Measurements from ENCODE around the gene KCNMB1. TPM values are rescaled to one million over a fixed set of nuclear protein-coding genes. Genes with fewer than 3 reads are reported as not detected.
A peak's percentile ranks its signal among the peaks of the same experiment; 100 is the strongest.

The KCNMB1 gene
- total RNA-seq, 1 donor from 2014 or later: 0.20 TPM

DNA sequence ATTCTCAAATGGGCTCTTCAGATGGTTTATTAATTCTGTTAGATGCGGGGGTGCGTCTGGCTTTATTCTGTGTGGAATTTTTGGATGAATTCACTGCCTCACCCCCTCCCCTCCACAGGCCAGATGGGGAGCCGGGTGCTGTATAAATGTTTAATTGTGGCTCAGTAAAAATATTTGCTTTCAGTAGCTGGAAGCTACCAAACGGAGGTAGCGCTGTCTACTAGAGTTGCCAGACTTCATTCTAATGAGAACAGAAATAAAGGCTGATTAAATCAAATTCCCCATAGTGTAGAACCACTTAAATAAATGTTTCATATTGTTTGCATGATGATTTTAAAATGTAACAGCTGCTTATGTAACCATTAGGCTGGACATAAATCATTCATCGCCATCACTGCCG is 34.5 kb upstream of the KCNMB1 start:
- Mint-ChIP-seq H3K36me3 (no peaks in the 10 kb centered on the region), H3K27ac (no peak overlapping the region), H3K9me3 (no peaks in the 10 kb centered on the region), H3K4me1 (peaks cover 21% of the 10 kb centered on the region), H3K4me3 (no peak overlapping the region), H3K27me3 (ENCODE audit: low read depth) (no peaks in the 10 kb centered on the region)
- TF ChIP-seq, protein P1, sequence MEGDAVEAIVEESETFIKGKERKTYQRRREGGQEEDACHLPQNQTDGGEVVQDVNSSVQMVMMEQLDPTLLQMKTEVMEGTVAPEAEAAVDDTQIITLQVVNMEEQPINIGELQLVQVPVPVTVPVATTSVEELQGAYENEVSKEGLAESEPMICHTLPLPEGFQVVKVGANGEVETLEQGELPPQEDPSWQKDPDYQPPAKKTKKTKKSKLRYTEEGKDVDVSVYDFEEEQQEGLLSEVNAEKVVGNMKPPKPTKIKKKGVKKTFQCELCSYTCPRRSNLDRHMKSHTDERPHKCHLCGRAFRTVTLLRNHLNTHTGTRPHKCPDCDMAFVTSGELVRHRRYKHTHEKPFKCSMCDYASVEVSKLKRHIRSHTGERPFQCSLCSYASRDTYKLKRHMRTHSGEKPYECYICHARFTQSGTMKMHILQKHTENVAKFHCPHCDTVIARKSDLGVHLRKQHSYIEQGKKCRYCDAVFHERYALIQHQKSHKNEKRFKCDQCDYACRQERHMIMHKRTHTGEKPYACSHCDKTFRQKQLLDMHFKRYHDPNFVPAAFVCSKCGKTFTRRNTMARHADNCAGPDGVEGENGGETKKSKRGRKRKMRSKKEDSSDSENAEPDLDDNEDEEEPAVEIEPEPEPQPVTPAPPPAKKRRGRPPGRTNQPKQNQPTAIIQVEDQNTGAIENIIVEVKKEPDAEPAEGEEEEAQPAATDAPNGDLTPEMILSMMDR (IDR thresholded peaks at IDR 0.05; ENCODE audit: unreplicated experiment): no peak
- no peak for DNase-seq (ENCODE audit: low spot score in 2 of 2, unreplicated experiment in 2 of 2)

GRCh38 chr5:170421826-170422225 is 32.7 kb upstream of the KCNMB1 start:
- Mint-ChIP-seq H3K27me3 (ENCODE audit: low read depth) (no peaks in the 10 kb centered on the region), H3K27ac (no peak overlapping the region), H3K9me3 (no peaks in the 10 kb centered on the region), H3K36me3 (no peaks in the 10 kb centered on the region), H3K4me3 (no peak overlapping the region), H3K4me1 (peaks cover 17% of the 10 kb centered on the region)
- no peak for DNase-seq (ENCODE audit: low spot score in 2 of 2, unreplicated experiment in 2 of 2)
- TF ChIP-seq, protein P1 (IDR thresholded peaks at IDR 0.05; ENCODE audit: unreplicated experiment): no peak

DNA sequence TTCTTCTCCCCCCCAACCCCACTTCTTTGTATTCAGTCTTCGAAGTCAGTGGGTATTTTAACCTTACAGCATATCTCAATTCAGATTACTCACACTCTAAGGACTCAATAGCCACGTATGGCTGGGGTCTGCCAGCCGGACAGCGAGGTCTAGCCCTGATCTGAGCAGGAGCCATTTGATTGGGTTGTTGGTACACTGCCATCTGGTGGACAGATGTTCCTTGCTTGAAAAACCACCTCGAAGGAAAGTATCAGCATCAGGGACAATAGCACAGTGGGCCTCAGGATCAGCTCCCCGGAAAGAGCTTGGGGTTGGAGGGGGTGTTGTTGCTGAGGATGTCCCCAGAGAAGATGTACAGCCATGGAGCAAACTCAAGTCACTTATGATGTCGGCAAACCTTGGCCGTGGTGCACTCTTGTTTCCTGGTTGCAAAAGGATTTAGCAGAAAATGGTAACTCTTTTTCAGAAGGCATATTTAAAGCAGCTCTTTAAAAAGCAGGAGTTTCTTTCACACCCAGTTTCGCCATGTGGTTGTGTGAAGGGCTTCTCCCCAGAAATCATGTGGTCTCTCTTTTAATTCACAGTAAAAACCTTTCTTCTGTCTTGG is 31.7 kb upstream of the KCNMB1 start:
- Mint-ChIP-seq H3K4me3 (no peak overlapping the region), H3K4me1 (peaks cover 17% of the 10 kb centered on the region), H3K9me3 (no peaks in the 10 kb centered on the region), H3K27ac (no peak overlapping the region), H3K27me3 (ENCODE audit: low read depth) (no peaks in the 10 kb centered on the region), H3K36me3 (no peaks in the 10 kb centered on the region)
- DNase-seq (ENCODE audit: low spot score in 2 of 2, unreplicated experiment in 2 of 2): peak in 1 of 2 experiments; percentile 66
- TF ChIP-seq, protein P1 (IDR thresholded peaks at IDR 0.05; ENCODE audit: unreplicated experiment): peak; percentile 78

DNA sequence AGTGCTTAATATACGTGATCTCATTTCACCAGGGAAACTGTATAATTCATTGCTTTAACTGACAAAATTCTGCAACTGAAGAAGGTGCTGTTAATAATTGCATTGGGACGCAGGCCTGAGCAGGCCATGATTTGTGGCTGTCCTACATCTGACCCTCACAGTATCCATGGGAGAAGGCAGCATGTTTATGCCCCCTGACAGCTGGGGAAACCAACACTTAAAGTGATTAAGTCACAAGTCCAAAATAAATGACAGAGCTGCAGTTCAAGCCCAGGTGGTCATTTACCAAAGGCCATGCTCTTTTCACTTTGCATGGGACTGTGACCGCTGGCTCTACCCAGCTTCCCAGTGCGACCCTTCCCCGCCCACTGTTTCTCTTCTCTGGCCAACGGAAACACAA is 30.5 kb upstream of the KCNMB1 start:
- H3K27me3 Mint-ChIP-seq (ENCODE audit: low read depth): no peaks in the 10 kb centered on the region
- peaks cover 17% of the 10 kb centered on the region for H3K4me1 Mint-ChIP-seq
- no peak overlapping the region for H3K4me3 Mint-ChIP-seq
- H3K36me3 Mint-ChIP-seq: no peaks in the 10 kb centered on the region
- H3K9me3 Mint-ChIP-seq: no peaks in the 10 kb centered on the region
- TF ChIP-seq, protein P1 (IDR thresholded peaks at IDR 0.05; ENCODE audit: unreplicated experiment): no peak
- DNase-seq (ENCODE audit: low spot score in 2 of 2, unreplicated experiment in 2 of 2): no peak
- no peak overlapping the region for H3K27ac Mint-ChIP-seq

GRCh38 chr5:170418736-170419135 is 29.6 kb upstream of the KCNMB1 start:
- no peak overlapping the region for H3K4me3 Mint-ChIP-seq

More at GRCh38 chr5:170418736-170419135, 29.6 kb upstream of the KCNMB1 start:
- DNase-seq (ENCODE audit: low spot score in 2 of 2, unreplicated experiment in 2 of 2): no peak
- Mint-ChIP-seq H3K27ac (no peak overlapping the region), H3K9me3 (no peaks in the 10 kb centered on the region), H3K27me3 (ENCODE audit: low read depth) (no peaks in the 10 kb centered on the region), H3K4me1 (peaks cover 17% of the 10 kb centered on the region), H3K36me3 (no peaks in the 10 kb centered on the region)
- TF ChIP-seq, protein P1 (IDR thresholded peaks at IDR 0.05; ENCODE audit: unreplicated experiment): no peak

Measured in mesothelial cell of epicardium (in vitro differentiated cells).